DOHH2 (cell line): ENCODE data around the gene FLRT1.

Experiments used
- H3F3A ChIP-seq: fragments of 200-600 bp; sonication (generic), shearing (Covaris generic); 2 replicates; pipeline ENCODE4 v1.6.0; 2016; ENCODE audit warnings: antibody characterized with exemption, mild to moderate bottlenecking; ENCODE audit not compliant: control insufficient read depth, insufficient read depth
- H3K27ac ChIP-seq: fragments of 200-600 bp; sonication (generic); 2 replicates; pipeline ENCODE4 v1.5.1; 2014; ENCODE audit warnings: low read depth, mild to moderate bottlenecking, low read length, moderate library complexity
- H3K27me3 ChIP-seq: fragments of 200-600 bp; sonication (generic); 2 replicates; pipeline ENCODE4 v1.6.1; 2014; ENCODE audit warnings: mild to moderate bottlenecking, low read length, mixed read lengths; ENCODE audit not compliant: control insufficient read depth
- H3K36me3 ChIP-seq: fragments of 200-600 bp; sonication (generic); 2 replicates; pipeline ENCODE4 v1.6.1; 2014; ENCODE audit warnings: mild to moderate bottlenecking, low read length, moderate library complexity, mixed read lengths; ENCODE audit not compliant: control insufficient read depth
- H3K4me1 ChIP-seq: fragments of 200-600 bp; sonication (generic); 2 replicates; pipeline ENCODE4 v1.6.1; 2014; ENCODE audit warnings: mild to moderate bottlenecking, low read length, mixed read lengths; ENCODE audit not compliant: control insufficient read depth
- H3K4me2 ChIP-seq: fragments of 200-600 bp; sonication (generic); 2 replicates; pipeline ENCODE4 v1.6.0; 2014; ENCODE audit warnings: mild to moderate bottlenecking, low read length, moderate library complexity
- H3K4me3 ChIP-seq: fragments of 200-600 bp; sonication (generic); 2 replicates; pipeline ENCODE4 v1.5.1; 2014; ENCODE audit warnings: mild to moderate bottlenecking, low read length, mixed read lengths
- H3K79me2 ChIP-seq: fragments of 200-600 bp; sonication (generic); 2 replicates; pipeline ENCODE4 v1.6.1; 2014; ENCODE audit warnings: mild to moderate bottlenecking, low read length, mixed read lengths; ENCODE audit not compliant: control insufficient read depth
- H3K9me2 ChIP-seq: fragments of 200-600 bp; sonication (generic); replicated peaks from 2 replicates; pipeline ENCODE4 v1.6.1; 2014; ENCODE audit warnings: mild to moderate bottlenecking, low read length, mixed read lengths; ENCODE audit not compliant: control insufficient read depth
- H3K9me3 ChIP-seq: fragments of 200-600 bp; sonication (generic); 2 replicates; pipeline ENCODE4 v1.6.1; 2014; ENCODE audit warnings: antibody characterized with exemption, low read length, mixed read lengths; ENCODE audit not compliant: control insufficient read depth, insufficient read depth
- H4K20me1 ChIP-seq: fragments of 200-600 bp; sonication (generic); 2 replicates; pipeline ENCODE4 v1.6.0; 2014; ENCODE audit warnings: low read depth, mild to moderate bottlenecking, antibody characterized with exemption, low read length, moderate library complexity; ENCODE audit not compliant: control insufficient read depth, insufficient read depth
- CTCF ChIP-seq: fragments of 200-600 bp; sonication (generic); IDR thresholded peaks from one replicate; pipeline ENCODE4 v1.5.1; 2014; ENCODE audit warnings: antibody characterized with exemption, mild to moderate bottlenecking, low read depth, low read length; ENCODE audit not compliant: poor library complexity, severe bottlenecking
- EZH2phosphoT487 ChIP-seq: fragments of 200-600 bp; sonication (generic); IDR thresholded peaks from 2 replicates; pipeline ENCODE4 v1.6.1; 2017; ENCODE audit warnings: borderline replicate concordance, mild to moderate bottlenecking, antibody characterized with exemption, low read length, moderate library complexity, mixed read lengths

The FLRT1 gene

GRCh38 chr11:64041846-64042245, 6.1 kb downstream of the FLRT1 start:
- no peaks in the 10 kb centered on the region for H3K79me2 ChIP-seq
- no peak overlapping the region for H3K4me2 ChIP-seq
- no peaks in the 10 kb centered on the region for H3K36me3 ChIP-seq
- no peaks in the 10 kb centered on the region; the same call in 1 of the 2 replicates for H4K20me1 ChIP-seq
- H3K4me3 ChIP-seq: no peak overlapping the region
- H3K27me3 ChIP-seq: peaks cover 17% of the 10 kb centered on the region
- H3K9me2 ChIP-seq: no peaks in the 10 kb centered on the region
- TF ChIP-seq CTCF (no peak), EZH2phosphoT487 (no peak)
- H3K27ac ChIP-seq: no peak overlapping the region
- H3F3A ChIP-seq: no peaks in the 10 kb centered on the region
- no peaks in the 10 kb centered on the region for H3K4me1 ChIP-seq
- no peaks in the 10 kb centered on the region for H3K9me3 ChIP-seq

DNA sequence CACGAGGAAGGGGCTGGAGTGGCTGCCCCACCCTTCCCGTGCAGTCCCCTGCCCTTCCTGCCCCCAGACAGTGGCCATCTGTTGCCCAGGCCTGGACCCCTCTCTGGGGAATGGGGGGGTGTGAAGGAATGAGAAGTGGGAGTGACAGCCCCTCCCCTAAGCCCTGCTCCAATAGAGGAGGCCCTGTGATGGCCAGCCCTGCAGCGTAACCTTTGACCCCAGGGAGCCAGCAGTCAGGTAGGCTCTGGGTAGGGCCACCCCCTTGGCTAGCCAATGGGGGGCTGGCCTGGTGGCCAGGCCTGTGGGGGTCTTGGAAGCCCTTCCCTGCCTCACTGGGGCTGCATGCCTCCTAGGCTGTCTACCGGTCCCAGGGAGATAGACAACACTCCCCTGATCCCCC, 6.6 kb downstream of the FLRT1 start:
- Histone ChIP-seq H3K4me3 (no peak overlapping the region), H3K9me2 (no peaks in the 10 kb centered on the region), H3F3A (no peaks in the 10 kb centered on the region), H3K27ac (no peak overlapping the region), H3K27me3 (peaks cover 12% of the 10 kb centered on the region), H3K4me1 (no peaks in the 10 kb centered on the region), H3K9me3 (no peaks in the 10 kb centered on the region), H3K4me2 (no peak overlapping the region), H3K79me2 (no peaks in the 10 kb centered on the region), H4K20me1 (no peaks in the 10 kb centered on the region; the same call in 1 of the 2 replicates), H3K36me3 (no peaks in the 10 kb centered on the region)
- TF ChIP-seq CTCF: no peak
- TF ChIP-seq EZH2phosphoT487: no peak

GRCh38 chr11:64043545-64043944, 7.8 kb downstream of the FLRT1 start:
- H4K20me1 ChIP-seq: no peaks in the 10 kb centered on the region; the same call in 1 of the 2 replicates
- TF ChIP-seq EZH2phosphoT487 (no peak), CTCF (no peak)
- H3K4me3 ChIP-seq: no peak overlapping the region
- no peaks in the 10 kb centered on the region for H3K36me3 ChIP-seq
- no peak overlapping the region for H3K4me2 ChIP-seq
- H3F3A ChIP-seq: no peaks in the 10 kb centered on the region
- no peaks in the 10 kb centered on the region for H3K9me2 ChIP-seq
- no peaks in the 10 kb centered on the region for H3K79me2 ChIP-seq
- H3K27ac ChIP-seq: no peak overlapping the region
- H3K27me3 ChIP-seq: no peaks in the 10 kb centered on the region
- H3K4me1 ChIP-seq: no peaks in the 10 kb centered on the region
- H3K9me3 ChIP-seq: no peaks in the 10 kb centered on the region
